GM23338 (cell line): ENCODE data around the gene DNAAF3.
A peak's percentile ranks its signal among the peaks of the same experiment; 100 is the strongest.

Experiments used
- CREB1 ChIP-seq: fragments of 250-450 bp; sonication (Bioruptor Pico); IDR thresholded peaks from 2 replicates; pipeline ENCODE4 v1.5.0; 2020; ENCODE audit warnings: low read depth, mild to moderate bottlenecking, moderate library complexity
- CTCF ChIP-seq, 2 experiments: fragments of 200-600 bp in 1 of 2; sonication (generic) in 1 of 2; conservative IDR thresholded peaks; 2 replicates each; pipeline versions ENCODE4 v1.5.1 to v1.6.1; 2016 to 2017; ENCODE audit warnings: antibody characterized with exemption in 2 of 2, low read depth in 2 of 2, mild to moderate bottlenecking in 2 of 2, moderate library complexity in 1 of 2
- ETS1 ChIP-seq: IDR thresholded peaks from 2 replicates; pipeline ENCODE4 v1.6.1; 2016; ENCODE audit warnings: antibody characterized with exemption
- EZH2 ChIP-seq: fragments of 200-600 bp; sonication (generic); IDR thresholded peaks from one replicate; pipeline ENCODE4 v1.8.0; 2017; ENCODE audit warnings: antibody characterized with exemption, mild to moderate bottlenecking, low read depth; ENCODE audit not compliant: unreplicated experiment
- EZH2phosphoT487 ChIP-seq: fragments of 200-600 bp; sonication (generic); IDR thresholded peaks from one replicate; pipeline ENCODE4 v1.8.1; 2018; ENCODE audit warnings: antibody characterized with exemption; ENCODE audit not compliant: unreplicated experiment
- NANOG ChIP-seq: IDR thresholded peaks from 2 replicates; pipeline ENCODE4 v1.6.1; 2016; ENCODE audit warnings: antibody characterized with exemption, borderline replicate concordance
- POLR2AphosphoS5 ChIP-seq: IDR thresholded peaks from 2 replicates; pipeline ENCODE4 v1.6.1; 2016; ENCODE audit warnings: antibody characterized with exemption, low read depth
- REST ChIP-seq: IDR thresholded peaks from one replicate; pipeline ENCODE4 v1.6.1; 2018; ENCODE audit warnings: antibody characterized with exemption; ENCODE audit not compliant: unreplicated experiment
- STAT1 ChIP-seq: IDR thresholded peaks from one replicate; pipeline ENCODE4 v1.6.1; 2016; ENCODE audit warnings: antibody characterized with exemption; ENCODE audit not compliant: unreplicated experiment

- TF ChIP-seq CTCF (conservative IDR thresholded peaks at IDR 0.05; ENCODE audit: low read depth in 2 of 2) = no peak
- no peak for TF ChIP-seq EZH2phosphoT487
- peak; percentile 8 for TF ChIP-seq REST
- TF ChIP-seq EZH2 = no peak
- peak; percentile 95 for TF ChIP-seq ETS1
- no peak for TF ChIP-seq NANOG
- peak; percentile 78 for TF ChIP-seq CREB1 (CRISPR knock-in tag)
- TF ChIP-seq POLR2AphosphoS5 = no peak
- no peak for TF ChIP-seq STAT1
Observed at GRCh38 chr19:55178781-55179599, 12.6 kb upstream of the DNAAF3 start.
